Kidney (tissue), 14 donors: Measurements from ENCODE around the gene COLQ. TPM values are rescaled to one million over a fixed set of nuclear protein-coding genes. Genes with fewer than 3 reads are reported as not detected.
A peak's percentile ranks its signal among the peaks of the same experiment; 100 is the strongest.

Experiments used
- DNase-seq, 5 donors: peaks; one replicate each; pipeline ENCODE4 v3.0.0-alpha.2; 2013 to 2020
- FAIRE-seq: peaks from 2 replicates; lab custom pipeline; 2012; peaks lifted over from hg19 to GRCh38; lab: Jason Lieb, UNC
- H3K27ac ChIP-seq, 2 donors: one replicate each; pipeline ENCODE4 v1.7.0; 2013; ENCODE audit warnings: low read depth in 2 of 2, low read length in 2 of 2, inconsistent platforms in 1 of 2
- H3K27me3 ChIP-seq: one replicate; pipeline ENCODE4 v1.7.1; 2013; ENCODE audit warnings: low read length, inconsistent platforms; ENCODE audit not compliant: control insufficient read depth, insufficient read depth
- H3K36me3 ChIP-seq, 3 donors: one replicate each; pipeline versions ENCODE4 v1.7.0 to v1.7.1; 2013; ENCODE audit warnings: low read length in 3 of 3, control low read depth in 1 of 3, inconsistent platforms in 1 of 3; ENCODE audit not compliant: insufficient read depth in 3 of 3, control insufficient read depth in 2 of 3
- H3K4me1 ChIP-seq, 3 donors: one replicate each; pipeline versions ENCODE4 v1.7.0 to v1.7.1; 2013; ENCODE audit warnings: low read length in 3 of 3, inconsistent platforms in 1 of 3, low read depth in 1 of 3; ENCODE audit not compliant: control insufficient read depth in 2 of 3, insufficient read depth in 2 of 3
- H3K4me3 ChIP-seq, 3 donors: one replicate each; pipeline versions ENCODE4 v1.7.0 to v1.8.1; 2013; ENCODE audit warnings: low read length in 3 of 3, control low read depth in 1 of 3, inconsistent platforms in 1 of 3
- H3K9ac ChIP-seq, 3 donors: one replicate each; pipeline versions ENCODE4 v1.7.0 to v1.7.1; 2013; ENCODE audit warnings: low read length in 3 of 3, control low read depth in 1 of 3, inconsistent platforms in 1 of 3
- H3K9me3 ChIP-seq, 3 donors: one replicate each; pipeline versions ENCODE4 v1.7.0 to v1.7.1; 2013; ENCODE audit warnings: low read length in 3 of 3, control low read depth in 1 of 3, inconsistent platforms in 1 of 3; ENCODE audit not compliant: control insufficient read depth in 2 of 3, insufficient read depth in 1 of 3
- CTCF ChIP-seq: IDR thresholded peaks from 3 replicates; pipeline ENCODE4 v1.5.1; 2012; ENCODE audit warnings: mild to moderate bottlenecking, moderate library complexity, borderline replicate concordance; ENCODE audit not compliant: insufficient read depth; ENCODE audit errors: extremely low read depth
- intact Hi-C: fragments of 100-400 bp; cut with DNase I; formaldehyde crosslinking; loops from one replicate; pipeline ENCODE4 v1.11.1; 2022
- polyA plus RNA-seq: library from polyadenylated mRNA; stranded (reverse); fragments of 350-450 nt; fragmentation: Illumina TruSeq; extraction: RNeasy Lipid Tissue Mini Kit (QIAGEN cat#74804); gene quantifications from one replicate; pipeline ENCODE4 v1.2.3, GENCODE V29; 2014; ENCODE audit warnings: low read depth, low replicate concordance; ENCODE audit not compliant: insufficient read depth
- total RNA-seq: library from RNA; stranded (reverse); fragmentation: NEBNext Ultra II Directional; extraction: Animal tissue kit (Norgen Biotek cat#: 25700); gene quantifications from one replicate; pipeline ENCODE4 v1.2.1, GENCODE V29; 2021
- donor health status: control.
- donor health status: control.
- donor health status: control.
- donor health status: control.
- donor health status: control.
- donor health status: DM: yes; HTN: yes; CAD: no.
- donor health status: Normal renal cell carcinoma (clear cell type).

COLQ gene
- total and polyA plus RNA-seq, 2 donors from 2014 or later, result 1.2 to 4.3 TPM

GRCh38 chr3:15497964-15498363, 23.5 kb downstream of the COLQ start:
- Histone ChIP-seq H3K4me3 (no peak overlapping the region), H3K27me3 (no peaks in the 10 kb centered on the region), H3K36me3 (no peaks in the 10 kb centered on the region), H3K27ac (no peak overlapping the region), H3K4me1 (no peaks in the 10 kb centered on the region), H3K9me3 (no peaks in the 10 kb centered on the region), H3K9ac (no peak overlapping the region)
- DNase-seq, result no peak
- intact Hi-C loops, result no loop called here
- TF ChIP-seq CTCF, result no peak
- FAIRE-seq, result no peak

- Histone ChIP-seq H3K4me1 (no peaks in the 10 kb centered on the region), H3K27ac (no peak overlapping the region), H3K4me3 (no peak overlapping the region), H3K9me3 (no peaks in the 10 kb centered on the region), H3K27me3 (no peaks in the 10 kb centered on the region), H3K9ac (no peak overlapping the region), H3K36me3 (no peaks in the 10 kb centered on the region)
- TF ChIP-seq CTCF, result no peak
- DNase-seq (peak in 1 of 5 donors; percentile 15), FAIRE-seq (no peak)
- intact Hi-C loops, result no loop called here
These were observed 25.2 kb downstream of the COLQ start for GRCh38 chr3:15496341-15496664.

GRCh38 chr3:15495461-15496340, 25.8 kb downstream of the COLQ start:
- DNase-seq (peak in 1 of 5 donors; percentile 19), FAIRE-seq (no peak)
- no peak for TF ChIP-seq CTCF
- Histone ChIP-seq H3K9ac (no peak overlapping the region), H3K36me3 (no peaks in the 10 kb centered on the region), H3K4me1 (no peaks in the 10 kb centered on the region), H3K9me3 (no peaks in the 10 kb centered on the region), H3K4me3 (no peak overlapping the region), H3K27ac (no peak overlapping the region), H3K27me3 (no peaks in the 10 kb centered on the region)
- intact Hi-C loops, result no loop called here
